Measurements from ENCODE around the gene HOXC13.

Gene HOXC13

DNA sequence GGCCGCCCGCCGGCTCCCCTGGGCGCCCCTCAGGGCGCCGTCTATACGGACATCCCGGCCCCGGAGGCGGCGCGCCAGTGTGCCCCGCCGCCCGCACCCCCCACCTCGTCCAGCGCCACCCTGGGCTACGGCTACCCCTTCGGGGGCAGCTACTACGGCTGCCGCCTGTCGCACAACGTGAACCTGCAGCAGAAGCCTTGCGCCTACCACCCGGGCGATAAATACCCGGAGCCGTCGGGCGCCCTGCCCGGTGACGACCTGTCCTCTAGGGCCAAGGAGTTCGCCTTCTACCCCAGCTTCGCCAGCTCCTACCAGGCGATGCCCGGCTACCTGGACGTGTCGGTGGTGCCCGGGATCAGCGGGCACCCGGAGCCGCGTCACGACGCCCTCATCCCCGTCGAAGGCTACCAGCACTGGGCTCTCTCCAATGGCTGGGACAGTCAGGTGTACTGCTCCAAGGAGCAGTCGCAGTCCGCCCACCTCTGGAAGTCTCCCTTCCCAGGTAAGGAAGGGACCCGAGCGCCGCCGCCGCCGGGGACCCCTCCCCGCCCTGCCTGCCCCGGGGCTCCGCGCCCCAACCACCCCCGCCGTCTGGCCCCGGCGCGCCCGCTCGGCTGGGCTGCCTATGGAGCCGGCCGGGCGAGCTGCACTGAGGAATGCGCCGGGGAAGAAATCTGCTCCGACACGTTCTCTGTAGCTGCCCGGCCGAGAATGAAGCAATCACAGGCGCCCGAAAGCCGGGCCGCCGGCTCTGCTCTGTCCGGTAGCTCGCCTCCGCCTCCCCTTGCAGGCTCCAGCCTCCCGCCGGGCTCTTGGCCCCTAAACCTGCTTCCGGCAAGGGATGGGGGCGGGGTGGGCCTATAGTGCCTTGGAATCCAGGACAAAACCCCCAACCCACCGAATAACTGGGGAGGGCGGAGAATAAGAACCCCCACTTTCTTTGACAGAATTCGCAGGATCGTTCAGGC is 794 bp downstream of the HOXC13 start:
- DNase-seq = no peak

DNA sequence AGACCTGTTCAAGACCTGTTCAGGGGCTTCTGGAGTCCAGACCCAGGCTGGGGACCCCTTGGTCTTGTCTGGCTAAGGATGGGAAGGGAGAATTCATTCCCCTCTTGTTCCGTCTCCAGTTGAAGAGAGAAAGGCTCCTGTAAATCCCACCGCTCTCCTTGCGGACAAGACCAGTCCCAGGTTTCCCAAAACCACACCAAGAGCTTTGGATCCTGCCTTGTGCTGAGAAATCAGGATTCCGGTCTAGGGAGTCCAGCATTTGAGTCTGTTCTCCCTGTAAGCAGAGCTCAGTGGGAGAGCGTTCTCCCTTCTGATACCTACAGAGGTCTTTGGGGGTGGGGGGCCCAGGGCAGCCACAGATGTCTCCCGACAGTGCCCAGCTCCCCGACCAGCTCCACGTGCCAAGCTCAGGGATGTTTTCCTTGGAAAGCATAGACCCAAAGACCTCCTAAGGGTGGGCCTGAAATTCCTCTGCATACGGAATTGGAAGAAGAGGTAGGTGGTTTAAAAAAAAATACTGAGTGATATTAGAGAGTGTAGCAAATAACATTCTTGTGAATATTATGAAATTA is 1.9 kb downstream of the HOXC13 start:
- DNase-seq = no peak

DNA sequence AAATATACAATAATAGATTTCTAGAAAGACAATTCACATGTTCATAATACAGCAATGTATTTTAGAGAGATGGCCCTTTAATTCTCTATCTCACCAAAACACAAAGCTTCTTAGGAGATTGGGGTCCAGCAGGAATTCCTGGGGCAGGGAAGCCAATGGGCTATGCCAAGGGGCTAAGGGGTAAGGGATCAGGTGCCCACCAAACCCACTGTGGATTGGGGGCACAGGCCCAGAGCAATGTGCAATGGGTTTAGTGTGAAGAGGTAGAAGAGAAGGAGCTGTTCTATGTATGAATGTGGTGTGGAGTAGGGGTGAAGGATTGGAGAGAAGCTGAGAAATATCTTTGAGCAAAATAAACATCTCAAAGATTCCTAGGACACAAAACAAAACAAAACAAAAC is 2.6 kb downstream of the HOXC13 start:
- no peak for DNase-seq

DNA sequence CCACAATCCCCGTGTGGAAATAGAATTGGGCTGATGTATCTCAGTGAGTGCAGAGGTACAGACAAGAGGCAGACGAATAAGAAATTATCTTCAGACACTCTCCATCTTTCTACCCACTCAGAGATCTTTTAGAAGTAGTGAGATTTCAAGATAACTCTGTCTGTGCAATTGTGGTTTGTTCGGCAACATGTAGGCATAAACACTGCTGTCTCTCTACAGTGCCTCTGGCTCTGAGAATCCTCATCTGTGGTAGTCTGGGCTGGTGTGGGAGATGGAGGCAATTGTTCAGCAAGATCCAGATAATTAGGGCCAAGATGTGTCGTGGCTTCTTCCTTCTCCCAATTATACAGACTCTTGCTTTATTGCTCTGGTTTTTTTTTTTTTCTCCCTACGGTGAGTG is 3.1 kb downstream of the HOXC13 start:
- no peak for DNase-seq

DNA sequence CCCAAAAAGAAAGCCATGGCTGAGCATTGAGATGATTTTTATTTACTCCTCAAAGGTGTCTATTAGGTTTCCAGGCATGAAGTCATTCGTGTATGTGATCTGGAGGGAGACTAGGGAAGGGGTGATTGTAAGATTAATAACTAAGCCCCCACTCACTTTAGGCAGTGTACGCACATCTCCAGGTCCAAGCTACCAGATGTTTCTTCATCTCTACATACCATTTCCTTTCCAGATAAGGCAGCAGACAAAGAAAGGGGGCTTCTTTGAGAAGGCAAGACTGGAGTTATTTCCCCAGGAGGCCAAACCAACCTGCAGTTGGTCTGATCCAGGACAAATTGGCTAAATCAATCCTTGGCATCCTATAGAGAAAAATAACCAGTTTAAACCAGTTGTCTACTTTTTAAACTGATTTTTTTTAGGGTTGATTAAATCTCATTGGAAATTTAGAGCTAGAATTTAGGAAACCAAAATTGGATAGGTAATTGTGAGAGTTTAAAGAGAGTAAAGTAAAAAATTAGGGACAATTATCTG is 3.9 kb downstream of the HOXC13 start:
- no peak for DNase-seq

DNA sequence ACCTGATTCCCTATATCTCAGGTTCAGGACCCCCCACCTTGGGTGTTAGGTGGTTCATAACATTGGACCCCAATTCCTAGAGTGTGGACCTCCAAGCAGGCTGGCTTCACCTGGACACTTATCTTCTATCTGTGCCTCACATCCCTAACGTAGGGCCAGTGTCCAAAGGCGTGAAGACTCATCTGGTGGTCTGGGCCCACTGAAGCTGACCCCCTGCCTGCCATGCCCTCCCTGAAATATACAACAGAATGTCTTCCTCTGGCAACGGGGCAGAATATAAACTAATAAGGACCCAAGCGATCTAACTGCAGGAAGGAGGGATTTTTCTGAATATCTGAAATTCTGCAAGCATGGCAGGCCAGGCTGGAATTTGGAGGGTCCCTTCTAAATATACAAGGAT is 5.6 kb downstream of the HOXC13 start:
- no peak for DNase-seq

GRCh38 chr12:53944907-53945847 is 6.5 kb downstream of the HOXC13 start:
- DNase-seq = no peak

- DNase-seq = no peak
These were observed 9.1 kb downstream of the HOXC13 start for GRCh38 chr12:53947743-53948142.

DNA sequence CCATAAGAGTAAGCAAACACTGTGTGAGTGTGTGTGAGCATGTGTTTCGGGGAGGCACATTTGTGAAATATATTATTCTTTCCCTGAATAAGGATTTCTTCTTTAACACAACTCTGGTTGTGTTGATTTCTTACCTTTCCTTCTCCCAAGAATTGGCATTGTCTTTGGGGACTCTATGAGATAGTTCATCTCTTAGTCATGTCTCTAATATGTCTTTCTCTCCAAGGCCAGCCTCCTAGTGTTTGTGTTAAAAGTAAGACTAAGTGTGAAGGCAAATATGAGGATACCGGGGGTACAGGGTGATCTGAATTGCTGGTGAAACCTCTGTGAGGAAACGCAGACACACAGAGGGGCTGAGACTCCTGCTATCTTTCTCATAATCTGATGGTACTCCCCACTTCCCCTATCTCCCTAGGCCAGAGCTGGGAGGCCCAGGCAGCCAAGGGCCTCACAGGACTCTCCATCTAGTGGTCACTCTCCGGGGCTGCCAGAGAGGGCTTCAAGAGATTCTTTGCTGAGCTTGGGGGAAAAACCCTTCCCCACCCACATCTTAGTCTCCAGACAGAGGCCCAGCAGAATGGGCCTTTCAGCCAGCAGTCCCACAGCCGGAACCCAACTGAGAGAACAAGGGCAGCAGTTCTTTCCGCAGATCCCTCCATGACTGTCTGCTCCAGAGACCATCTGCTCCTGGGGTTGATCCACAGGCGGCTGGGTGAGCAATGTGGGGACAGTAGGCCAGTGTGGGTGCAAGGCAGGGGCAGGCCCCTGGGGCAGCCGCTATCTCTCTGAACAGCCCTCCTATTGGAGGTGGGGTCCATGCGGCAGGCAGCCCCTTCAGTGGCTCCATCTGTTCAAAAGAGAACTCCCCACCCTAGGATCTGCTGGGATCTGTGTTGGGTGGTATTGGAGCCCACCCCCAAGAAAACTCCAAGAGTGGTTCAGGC is 10.3 kb downstream of the HOXC13 start:
- no peak for DNase-seq

DNA sequence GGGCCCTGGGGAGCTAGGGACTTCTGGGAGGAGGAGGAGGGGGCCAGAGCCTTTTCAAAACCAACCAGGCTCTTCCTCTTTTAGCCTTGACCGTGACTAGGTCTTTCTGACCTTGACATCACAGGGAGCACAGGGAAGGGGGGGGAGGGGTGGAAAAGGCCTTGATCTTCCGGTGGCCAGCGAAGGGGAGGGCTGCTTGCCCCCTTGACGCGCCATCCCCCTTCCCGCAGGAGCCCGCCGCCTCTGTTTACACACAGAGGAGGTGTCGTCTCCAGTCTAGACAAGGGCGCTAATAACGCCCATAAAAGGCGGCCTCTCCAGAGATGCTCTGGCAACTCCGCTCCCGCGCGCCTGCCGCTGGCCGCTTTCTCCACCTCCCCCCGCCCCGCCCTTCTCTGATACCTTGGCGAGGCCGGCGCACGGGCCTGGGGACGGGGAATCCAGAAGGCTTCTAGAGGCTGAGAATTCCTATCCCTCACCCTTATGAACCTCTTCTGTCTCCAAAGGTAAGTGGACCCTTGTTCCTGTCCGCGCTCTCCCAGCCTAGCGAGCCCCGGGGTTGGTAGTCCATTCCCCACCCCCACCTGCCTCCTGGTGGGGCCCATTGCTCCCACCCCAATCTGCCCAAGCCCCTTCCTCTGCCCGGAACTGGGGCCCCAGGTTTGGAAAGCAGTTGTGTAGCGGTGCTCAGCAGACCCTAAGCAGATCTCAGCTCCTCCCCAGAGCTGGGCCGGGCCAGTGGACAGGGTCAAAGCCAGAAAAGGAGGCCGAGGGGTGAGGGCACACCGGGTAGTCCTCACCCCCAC is 11.2 kb downstream of the HOXC13 start:
- no peak for DNase-seq

DNA sequence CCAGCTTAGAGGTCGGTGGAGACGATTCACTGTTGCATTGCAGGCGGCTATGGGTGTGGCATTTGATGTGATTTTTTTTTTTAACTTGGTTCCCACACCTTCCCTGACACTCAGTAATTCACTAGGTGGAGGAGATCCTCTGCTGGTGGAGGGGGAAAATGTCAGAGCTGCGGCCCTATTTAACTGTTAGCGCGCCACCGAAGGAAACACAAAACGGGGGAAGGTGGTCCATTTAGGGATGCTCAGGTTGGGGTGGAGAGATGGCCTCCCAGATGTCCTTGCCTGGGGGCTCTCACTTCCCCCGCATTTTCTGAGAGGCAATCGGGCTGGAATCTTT is 11.8 kb downstream of the HOXC13 start:
- no peak for DNase-seq

DNA sequence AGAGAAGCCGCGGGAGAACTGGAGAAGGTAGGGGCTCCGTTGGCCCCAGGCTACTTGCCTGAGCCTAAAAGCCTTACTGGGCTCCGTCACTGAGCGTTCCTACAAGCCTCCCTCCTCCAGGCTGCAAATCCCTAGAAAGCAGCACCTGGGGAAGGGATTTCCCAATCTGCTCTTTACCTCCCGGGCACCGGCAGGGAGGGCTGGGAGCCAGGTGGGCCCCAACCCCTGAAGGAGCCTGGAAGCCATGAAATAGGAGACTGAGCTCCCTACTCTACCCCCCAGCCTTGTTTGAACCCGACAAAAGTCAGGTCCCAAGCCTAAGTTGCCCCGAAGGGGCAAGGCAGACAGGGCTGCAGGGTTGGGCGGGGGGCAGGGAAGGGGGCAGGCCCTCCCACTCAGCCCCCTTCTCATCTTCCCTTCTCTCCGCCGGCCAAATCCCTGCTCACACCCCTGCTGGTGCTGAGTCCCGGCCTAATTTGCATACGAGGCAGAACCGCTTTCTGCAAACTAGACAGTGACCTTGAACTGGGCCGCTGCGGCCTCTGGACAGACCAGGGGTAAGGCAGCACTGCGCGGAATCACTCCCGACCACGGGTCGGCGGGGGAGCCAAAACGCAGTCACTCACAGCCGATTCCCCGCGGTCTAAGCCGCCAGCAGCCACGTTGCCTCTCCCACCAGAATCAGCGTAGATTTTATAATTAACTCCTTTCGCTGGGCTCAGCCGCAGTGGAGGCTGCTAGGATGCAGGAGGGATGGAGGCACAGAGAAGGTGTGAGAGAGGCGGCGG is 12.4 kb downstream of the HOXC13 start:
- no peak for DNase-seq

GRCh38 chr12:53951577-53952334 is 13.1 kb downstream of the HOXC13 start:
- no peak for DNase-seq

DNA sequence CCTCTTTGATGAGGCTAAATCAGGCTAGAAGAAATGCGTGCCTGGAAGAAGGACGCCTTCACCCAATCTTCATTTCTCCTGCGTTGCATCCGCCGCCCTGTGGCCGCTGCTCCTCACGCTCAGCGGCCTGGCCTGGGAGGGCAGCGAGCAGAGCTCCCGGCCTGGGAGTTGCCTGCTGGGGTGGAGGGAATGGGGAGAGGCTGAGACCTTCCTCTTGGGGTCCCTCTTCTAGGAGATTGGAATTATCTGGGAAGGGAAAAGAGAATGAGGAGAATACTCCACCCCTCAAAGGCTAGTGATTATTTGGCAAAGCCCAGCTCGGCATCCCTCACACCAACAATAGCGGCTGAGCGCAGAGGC is 13.7 kb downstream of the HOXC13 start:
- DNase-seq = no peak

DNA sequence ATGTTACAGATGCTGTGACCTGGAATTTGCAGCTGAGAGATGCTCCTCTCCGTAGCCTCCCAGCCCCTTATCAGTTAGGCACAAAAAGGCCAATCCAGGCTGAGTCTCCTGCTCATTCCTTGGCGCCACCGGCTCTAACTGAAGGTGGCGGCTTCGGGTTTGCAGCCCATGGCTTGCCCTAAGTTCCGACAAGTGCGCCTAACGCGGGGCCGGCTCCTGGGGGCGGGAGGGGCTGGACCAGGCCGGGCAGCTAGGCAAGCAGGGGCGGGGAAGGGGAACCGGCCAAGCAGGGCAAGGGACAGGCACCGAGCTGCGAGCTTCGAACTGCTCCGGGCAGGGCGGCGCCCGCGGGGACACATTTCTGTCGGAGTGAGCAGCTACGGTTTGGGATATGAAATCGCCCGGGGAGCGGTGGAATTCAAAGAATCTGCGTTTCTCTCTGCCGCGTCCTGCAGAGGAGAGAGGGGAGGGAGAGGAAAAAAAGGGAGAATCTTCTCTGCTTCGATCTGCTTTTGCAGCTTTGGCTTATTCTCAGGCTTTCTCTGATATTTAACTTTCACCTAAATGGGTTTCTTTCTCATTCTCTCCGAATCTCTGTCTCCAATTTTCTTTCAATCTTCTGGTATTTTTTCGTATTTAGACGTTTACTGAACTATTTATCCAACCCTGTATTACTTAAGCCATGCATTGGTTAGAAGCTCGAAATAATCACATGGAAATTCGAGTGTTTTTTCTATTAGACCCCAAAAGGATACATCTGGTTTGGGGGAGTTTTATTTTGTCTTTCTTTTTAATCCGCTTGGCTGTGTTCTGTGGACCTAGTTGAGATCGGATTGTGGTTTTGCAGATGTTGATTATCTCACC is 14.5 kb downstream of the HOXC13 start:
- no peak for DNase-seq

GRCh38 chr12:53953831-53954693 is 15.4 kb downstream of the HOXC13 start:
- DNase-seq = no peak

- DNase-seq = no peak
These were observed 16.0 kb downstream of the HOXC13 start, which contains the start of gene HOXC12 for GRCh38 chr12:53954694-53955035. Gene HOXC12, plus strand, starts transcription at chr12:53954903. Its CDS starts 27 bp downstream, at chr12:53954930.

Measured in CD4-positive, alpha-beta T cell treated with Interleukin-15 for 1 hour (primary cell).